ENCODE data around the gene RNU5D-1.
"Not testable (repeated sequence)": the region's sequence is repeated elsewhere in the genome, so short reads cannot be mapped to it uniquely, and the experiment has no call there.

RNU5D-1 gene

DNA sequence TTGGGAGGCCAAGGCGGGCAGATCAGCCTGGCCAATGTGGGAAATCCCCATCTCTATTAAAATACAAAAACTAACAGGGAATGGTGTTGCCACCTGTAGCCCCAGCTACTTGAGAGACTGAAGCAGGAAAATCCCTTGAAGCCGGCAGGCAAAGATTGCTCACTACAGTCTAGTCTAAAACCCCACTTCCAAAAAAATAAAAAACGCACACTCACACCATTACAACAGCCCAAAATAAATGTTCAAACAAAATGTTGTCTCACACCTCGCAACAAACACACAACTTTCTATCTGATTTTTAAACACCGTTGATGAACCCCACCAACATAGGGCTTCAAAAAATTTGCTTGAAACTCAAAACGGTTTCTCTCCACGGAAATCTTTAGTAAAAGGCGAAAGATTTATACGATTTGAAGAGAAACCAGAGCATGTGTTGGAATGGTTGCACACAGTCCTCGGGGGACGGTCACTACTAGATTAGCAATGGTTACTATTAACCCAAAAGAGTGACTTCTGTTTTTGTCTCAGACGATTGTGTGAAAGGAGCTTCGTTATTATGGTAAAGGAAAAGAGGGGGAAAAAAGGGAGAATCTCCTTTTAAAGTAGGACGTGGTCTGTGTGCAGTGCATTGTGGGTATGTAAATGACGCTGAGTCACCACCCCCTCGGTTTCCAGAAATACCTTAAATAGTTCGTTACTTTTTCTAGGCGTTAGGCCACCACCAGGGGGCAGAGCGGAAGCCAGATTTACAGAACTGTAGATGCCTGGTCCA, at the start of gene RNU5D-1:
RNU5D-1 (minus strand) TSS at position 430 of the 772 bp plus-strand sequence.
- peak; percentile 80 for DNase-seq (ENCODE audit: low spot score)

DNA sequence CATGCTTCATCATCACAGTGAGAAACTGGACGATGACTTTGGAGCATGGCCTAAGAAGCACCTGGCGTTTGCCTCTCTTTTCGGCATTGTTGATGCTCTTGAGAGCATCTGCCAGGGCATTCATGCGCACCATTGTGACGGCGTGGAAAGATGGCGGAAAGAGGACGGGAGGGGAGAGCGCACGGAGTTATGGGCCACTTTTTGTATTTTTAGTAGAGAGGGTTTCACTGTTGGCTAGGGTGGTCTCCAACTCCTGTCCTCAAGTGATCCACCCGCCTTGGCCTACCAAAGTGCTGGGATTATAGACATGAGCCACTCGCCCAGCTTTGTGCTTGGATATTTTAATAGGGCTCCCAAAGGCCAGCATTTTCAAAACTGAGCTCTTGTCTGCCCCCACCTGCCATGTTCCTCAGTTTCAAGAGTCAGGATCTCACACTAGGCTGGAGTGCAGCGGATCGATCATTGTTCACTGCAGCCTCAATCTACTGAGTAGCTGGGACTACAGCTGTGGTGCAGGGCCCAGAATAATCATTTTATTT, 49.7 kb upstream of the RNU5D-1 start:
- no peak for DNase-seq (ENCODE audit: low spot score)

DNA sequence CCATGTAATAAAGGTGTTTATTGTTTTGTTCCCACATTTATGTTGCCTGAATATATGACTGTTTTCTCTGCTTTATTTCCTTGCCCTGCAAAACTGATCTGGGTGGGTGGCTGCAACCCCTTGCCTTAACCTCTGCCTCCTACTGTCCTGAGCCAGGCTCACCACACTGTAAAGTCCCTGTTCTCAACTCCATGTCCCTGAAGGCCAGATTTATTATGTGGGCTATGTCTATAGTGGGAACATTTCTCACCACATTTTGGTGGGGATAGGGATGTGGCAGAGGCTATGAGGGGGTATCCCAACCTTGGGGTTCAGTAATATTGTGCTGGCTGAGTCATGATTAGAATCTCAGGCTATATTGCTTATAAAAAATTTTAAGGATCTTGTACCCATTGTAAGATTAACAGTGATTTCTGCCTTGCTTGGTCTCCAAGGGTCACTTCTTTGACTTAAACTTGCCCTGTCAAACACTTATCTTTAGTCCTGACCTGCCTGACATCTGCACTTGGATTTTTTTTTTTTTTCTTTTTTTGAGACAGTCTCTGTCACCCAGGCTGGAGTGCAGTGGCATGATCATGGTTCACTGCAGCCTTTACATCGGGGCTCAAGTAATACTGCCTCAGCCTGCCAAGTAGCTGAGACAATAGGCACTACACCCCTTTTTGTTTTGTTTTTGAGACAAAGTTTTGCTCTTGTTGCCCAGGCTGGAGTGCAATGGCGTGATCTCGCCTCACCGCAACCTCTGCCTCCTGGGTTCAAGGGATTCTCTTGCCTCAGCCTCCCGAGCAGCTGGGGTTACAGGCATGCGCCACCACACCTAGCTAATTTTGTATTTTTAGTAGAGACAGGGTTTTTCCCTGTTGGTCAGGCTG, 48.0 kb upstream of the RNU5D-1 start:
- no peak for DNase-seq (ENCODE audit: low spot score)

DNA sequence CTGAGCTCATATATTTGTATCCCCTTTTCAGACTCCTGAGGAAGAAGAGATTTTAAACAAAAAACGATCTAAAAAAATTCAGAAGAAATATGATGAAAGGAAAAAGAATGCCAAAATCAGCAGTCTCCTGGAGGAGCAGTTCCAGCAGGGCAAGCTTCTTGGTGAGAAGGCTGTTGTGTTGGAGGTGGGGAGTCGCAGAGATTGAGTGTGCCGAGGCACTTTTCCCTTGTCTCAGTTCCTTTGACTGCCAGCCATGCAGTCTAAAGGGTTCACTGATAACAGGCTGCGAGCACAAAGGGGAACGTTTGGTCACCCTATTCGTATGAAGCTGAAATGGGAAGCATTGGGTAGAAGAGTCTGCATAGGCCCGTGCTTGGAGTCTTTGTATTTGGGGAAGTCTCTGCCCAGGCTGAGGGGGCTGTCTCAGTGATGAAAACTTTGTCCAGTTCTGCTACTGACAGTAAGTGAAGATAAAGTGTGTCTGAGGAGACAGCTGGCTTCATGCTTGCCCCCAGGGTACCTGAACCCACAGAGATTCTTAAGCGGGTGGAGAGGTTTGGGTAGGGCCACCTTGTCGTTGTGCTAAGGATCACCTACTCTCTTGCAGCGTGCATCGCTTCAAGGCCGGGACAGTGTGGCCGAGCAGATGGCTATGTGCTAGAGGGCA, 47.1 kb upstream of the RNU5D-1 start:
- DNase-seq (ENCODE audit: low spot score) = no peak

DNA sequence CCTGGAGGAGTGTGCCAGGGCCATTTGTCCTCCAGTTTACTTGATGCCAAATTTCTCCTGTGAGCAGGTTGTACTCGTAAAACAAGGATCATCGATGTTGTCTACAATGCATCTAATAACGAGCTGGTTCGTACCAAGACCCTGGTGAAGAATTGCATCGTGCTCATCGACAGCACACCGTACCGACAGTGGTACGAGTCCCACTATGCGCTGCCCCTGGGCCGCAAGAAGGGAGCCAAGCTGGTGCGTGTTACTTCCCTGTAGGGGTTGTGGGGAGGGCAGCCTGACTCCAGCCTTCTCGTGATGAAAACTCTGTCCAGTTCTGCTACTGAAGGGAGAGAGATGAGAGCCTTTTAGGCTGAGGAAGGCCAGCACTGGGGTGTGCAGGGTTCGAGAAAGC, 46.6 kb upstream of the RNU5D-1 start:
- no peak for DNase-seq (ENCODE audit: low spot score)

DNA sequence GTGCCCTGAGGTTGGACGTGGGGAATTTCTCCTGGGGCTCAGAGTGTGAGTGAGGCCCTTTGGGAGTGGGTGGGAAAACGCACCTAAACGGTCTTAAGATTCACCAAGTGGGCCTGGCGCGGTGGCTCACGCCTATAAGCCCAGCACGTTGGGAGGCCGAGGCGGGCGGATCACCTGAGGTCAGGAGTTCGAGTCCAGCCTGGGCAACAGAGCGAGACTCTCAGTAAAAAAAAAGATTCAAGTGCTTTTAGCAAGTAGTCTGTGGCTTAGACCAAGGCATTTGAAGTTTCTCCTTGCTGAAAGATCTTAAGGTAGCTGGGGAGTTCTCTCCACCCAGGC, 45.7 kb upstream of the RNU5D-1 start:
- DNase-seq (ENCODE audit: low spot score) = no peak

DNA sequence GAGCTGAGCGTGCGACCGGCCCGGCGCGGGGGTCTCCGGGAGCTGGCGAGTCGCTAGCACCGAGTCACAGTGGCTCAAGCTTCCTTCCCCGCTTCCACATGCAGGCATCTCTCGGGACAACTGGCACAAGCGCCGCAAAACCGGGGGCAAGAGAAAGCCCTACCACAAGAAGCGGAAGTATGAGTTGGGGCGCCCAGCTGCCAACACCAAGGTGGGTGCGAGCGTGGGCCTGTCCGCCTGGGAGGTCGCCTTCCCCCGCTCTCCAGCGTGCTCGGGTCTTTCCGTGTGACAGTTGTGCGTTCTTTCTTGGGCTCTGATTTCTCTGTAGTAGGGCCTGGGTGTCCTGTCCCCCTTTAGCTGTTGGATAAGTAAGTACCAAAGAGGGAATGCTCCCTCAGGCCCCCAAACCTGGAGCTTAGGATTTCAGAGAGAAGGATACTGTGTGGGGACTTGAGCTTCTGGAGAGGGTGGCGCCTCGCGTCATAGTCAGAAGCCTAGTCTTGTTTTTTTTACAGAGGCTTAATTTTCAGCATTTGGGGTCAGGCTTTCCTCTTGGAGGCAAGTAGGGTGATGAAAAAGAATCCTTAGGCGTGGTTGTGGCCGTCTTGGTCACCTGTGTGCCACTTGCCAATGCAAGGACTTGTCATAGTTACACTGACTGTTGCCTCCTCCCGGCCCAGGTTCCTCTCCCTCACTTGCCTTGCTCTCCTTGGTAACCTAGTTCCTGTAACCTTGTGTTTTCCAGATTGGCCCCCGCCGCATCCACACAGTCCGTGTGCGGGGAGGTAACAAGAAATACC, 45.2 kb upstream of the RNU5D-1 start:
- no peak for DNase-seq (ENCODE audit: low spot score)

DNA sequence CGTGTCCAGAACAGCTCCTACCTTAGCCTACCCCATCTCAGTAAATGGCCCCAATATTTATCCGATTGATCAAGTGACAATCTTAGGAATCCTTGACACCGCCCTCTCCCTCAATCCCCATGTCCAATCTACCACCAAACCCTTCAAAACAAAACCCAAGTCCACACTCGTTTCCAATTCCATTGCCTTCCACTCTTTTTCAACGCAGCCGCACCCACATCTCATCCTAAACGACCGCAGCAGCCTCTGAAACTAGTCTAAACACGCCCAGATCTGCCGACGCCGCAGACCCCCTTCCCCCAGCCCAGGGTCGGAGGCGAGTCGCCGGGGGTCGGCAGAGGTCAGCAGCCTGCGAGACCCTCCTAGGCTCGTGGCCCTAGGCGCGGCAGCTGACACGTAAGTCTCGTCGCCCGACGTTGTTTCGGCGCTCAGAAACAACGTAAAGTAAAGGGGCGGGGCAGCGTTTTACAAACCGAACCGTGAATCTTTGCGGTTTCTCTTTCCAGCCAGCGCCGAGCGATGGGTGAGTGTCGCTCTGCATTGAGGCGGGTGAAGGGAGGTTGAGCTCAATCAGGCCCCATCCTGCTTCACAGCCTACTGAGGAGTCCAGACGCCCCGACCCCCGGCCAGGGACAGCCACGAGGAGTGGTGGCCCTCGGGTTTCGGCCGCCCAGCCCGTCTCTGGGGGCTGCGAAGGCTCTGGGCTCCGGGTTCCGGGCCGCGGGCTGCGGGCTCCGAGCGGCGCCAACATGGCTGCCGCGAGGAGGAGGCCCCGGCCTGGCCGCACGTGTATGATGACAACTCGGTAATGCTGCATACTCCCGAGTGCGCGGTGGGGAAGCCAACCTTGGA, 44.3 kb upstream of the RNU5D-1 start, which contains the start of gene RPS8:
RPS8 (plus strand) TSS at position 463 of the 852 bp plus-strand sequence; CDS start at position 520, 57 bp downstream.
- peak; percentile 88 for DNase-seq (ENCODE audit: low spot score)

DNA sequence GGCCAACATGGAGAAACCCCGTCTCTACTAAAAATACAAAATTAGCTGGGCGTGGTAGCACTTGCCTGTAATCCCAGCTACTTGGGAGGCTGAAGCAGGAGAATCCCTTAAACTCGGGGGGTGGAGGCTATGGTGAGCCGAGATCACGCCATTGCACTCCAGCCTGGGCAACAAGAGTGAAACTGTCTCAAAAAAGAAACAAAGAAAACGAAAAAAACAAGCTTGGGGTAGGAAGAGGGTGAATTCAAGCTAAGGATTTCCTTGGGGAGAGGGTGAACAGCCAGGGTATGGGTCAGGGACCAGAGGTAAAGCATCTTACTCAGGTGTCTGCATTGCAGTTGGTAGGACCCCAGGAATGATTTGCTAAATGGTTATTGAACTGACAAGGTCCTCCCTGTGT, 35.5 kb upstream of the RNU5D-1 start:
- not testable (repeated sequence) for DNase-seq (ENCODE audit: low spot score)

DNA sequence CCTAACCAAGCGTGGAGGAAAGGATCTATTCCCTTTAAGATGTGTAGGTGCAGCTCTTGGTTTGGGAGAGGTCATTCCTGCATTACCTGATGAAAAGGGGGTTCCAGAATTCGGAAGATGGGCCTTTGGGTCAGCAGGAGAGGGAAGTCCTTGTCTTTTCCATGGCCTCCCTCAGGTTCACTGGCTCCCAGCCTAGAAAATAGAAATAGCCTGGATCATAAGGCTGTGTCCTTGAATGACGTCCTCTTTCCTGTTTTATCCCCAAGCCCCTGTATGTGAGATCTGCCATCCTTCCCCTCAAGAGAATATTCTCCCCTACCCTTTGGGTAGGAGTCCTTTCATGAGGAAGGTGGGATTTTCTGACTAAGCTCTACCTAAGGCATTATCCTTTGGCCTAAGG, 29.9 kb upstream of the RNU5D-1 start:
- DNase-seq (ENCODE audit: low spot score) = no peak

DNA sequence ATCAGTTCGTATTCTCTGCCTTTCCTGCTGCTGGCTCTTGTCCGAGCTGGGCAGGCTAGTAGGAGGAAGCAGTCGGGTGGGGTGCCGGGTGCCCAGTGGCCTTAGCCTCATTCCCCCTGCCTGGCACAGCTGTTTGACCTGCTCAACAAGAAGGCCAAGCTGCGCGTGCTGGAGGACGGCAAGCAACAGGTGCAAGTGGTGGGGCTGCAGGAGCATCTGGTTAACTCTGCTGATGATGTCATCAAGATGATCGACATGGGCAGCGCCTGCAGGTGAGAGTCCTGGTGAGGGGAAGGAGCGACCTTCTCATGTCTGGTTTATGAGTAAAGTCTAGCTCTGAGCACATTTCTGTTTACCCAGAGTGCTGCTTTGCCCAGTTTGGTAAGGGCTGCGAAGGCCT, 28.1 kb upstream of the RNU5D-1 start:
- DNase-seq (ENCODE audit: low spot score) = no peak

DNA sequence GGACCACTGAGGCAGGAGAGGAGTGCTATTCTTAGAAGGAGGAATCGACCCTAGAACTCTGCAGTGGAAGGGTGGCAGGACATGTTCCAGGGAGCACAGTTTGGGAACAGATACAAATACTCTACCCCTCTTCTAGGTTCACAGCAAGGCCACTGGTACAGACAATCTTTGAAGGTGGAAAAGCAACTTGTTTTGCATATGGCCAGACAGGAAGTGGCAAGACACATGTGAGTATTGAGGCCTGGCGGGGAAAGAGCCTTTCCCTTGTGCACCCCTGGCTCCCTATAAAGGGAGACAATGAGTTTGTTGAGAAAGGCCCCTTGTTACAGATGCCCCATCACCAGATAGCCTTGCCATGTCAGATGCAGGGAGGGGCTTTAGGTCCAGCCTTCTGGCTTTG, 26.4 kb upstream of the RNU5D-1 start:
- no peak for DNase-seq (ENCODE audit: low spot score)

DNA sequence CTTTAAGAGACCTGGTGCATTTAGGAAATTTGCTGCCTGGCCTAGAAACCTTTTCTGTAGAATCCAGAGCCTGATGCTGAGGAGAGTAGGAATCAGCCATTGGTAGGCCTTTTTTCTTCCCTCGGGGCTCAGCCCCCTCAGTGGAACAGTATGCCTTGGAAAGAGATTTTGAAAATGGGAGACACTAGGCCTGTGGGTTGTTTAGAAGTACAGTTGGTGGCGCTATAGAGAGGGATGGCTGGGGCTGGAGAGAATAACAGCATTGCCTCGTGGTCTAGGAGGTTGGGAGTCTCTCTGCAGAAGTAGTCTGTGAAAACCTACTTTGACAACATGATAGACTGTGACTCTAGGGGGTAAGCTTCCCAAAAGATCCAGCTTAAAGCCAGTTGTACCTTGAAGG, 16.9 kb upstream of the RNU5D-1 start:
- no peak for DNase-seq (ENCODE audit: low spot score)

DNA sequence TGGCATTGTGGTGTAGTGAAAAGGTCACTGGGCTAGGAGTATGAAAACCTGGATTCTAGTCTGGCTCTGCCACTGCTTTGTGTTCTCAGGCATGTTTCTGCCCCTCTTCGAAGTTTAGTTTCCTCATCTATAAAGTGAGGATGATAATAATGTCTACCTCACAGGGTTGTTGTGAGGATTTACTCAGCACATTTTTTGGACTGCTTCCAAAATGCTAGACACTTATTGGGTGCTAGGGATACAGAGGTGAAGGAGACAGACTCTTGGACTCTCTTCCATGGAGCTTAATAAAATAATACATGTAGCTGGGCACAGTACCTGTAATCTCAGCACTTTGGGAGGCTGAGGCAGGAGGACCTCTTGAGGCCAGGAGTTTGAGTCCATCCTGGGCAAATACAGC, 12.2 kb upstream of the RNU5D-1 start:
- DNase-seq (ENCODE audit: low spot score) = no peak

DNA sequence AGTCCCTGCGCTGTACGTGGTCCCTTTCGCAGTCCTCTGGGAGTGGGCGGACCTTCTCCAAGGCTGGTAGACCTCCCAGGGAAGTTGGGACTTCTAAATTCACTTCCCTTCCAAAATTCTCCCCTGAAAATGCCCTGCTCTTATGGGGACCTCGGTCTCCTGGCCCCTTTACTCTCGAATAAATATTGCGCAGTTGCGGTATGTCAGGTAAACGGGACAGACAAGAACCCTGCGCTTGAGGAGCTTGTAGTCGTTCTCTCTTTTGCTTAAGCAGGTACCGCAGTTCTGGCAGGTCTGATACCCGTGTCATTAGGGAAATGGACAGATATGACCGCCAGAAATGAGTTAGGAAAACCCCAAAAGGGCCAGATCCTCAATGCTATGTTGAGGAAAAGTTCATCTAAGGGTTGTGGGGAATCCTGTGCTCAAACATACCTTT, 9.2 kb upstream of the RNU5D-1 start:
- no peak for DNase-seq (ENCODE audit: low spot score)

DNA sequence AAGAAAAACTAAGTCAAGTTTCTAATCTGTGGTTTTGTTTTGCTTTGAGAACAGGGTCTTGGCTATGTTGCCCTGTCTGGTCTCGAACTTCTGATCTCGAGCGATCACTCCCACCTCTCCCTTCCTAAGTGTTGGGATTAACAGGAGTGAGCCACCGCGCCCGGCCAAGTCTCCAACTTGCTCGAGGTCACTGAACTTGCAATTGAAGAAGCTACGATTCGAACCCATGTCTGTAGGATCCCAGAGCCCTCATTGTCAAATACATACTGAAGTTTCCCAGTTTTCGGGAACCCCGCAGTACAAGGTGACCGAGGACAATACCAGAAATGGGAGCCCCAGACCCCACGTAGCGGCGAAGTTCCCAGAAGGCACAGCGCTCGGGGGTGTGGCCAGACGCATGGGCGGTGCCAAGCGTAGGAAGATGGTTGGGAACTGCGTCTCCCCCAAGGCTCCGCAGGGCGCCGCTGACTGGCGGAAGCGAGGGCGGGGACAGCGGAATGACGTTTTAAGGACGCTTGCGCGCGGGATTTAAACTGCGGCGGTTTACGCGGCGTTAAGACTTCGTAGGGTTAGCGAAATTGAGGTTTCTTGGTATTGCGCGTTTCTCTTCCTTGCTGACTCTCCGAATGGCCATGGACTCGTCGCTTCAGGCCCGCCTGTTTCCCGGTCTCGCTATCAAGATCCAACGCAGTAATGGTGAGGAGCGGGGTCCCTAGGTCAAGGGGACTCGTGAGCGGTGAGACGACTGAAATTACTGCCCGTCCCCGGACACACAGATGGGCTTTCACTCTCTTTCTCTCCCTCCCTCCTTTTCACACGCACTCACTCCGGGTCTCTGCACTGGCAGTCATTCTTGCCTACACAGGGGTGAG, 8.6 kb upstream of the RNU5D-1 start, which contains the start of gene KIF2C:
KIF2C (plus strand) TSS at position 531 of the 872 bp plus-strand sequence; CDS start at position 627, 96 bp downstream.
- peak; percentile 97 for DNase-seq (ENCODE audit: low spot score)

DNA sequence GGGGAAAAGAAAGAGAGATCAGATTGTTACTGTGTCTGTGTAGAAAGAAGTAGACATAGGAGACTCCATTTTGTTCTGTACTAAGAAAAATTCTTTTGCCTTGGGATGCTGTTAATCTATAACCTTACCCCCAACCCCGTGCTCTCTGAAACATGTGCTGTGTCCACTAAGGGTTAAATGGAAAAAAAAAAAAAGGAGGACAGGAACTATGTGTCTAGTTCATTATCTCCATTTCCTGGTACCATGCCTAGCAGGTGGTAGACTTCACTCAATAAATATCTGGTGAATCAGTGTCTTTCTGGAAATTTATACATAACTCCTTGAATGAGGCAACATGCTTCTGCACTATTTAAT, 8.0 kb upstream of the RNU5D-1 start:
- DNase-seq (ENCODE audit: low spot score) = not testable (repeated sequence)

DNA sequence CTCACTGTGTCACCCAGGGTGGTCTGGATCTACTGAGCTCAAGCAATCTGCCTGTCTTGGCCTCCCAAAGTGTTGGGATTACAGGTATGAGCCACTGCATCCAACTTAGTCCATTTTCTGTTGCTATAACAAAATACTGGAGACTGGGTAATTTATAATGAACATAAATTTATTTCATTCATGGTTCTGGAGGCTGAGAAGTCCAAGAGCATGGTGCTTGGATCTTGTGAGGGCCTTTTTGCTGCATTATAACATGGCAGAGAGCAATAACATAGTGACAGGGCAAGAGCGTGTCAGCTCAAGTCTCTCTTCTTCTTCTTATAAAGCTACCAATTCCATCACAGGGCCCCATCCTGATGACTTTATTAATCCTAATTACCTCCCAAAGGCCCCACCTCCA, 5.0 kb upstream of the RNU5D-1 start:
- no peak for DNase-seq (ENCODE audit: low spot score)

DNA sequence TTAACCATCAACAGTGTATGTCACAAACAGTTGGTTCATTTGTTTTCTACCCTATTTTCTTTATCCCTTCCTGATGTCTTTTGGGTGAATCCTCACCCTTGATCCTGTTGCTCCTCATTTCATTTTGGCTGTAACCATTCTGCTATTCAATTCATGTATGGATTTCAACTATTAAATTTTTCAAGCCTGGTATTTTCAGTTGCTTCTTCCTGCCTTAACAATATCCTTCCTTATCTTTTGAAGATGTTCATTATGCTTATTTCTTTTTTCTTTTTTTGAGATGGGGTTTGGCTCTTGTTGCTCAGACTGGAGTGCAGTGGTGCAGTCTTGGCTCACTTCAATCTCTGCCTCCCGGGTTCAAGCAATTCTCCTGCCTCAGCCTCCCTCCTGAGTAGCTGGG, 2.8 kb upstream of the RNU5D-1 start:
- no peak for DNase-seq (ENCODE audit: low spot score)

DNA sequence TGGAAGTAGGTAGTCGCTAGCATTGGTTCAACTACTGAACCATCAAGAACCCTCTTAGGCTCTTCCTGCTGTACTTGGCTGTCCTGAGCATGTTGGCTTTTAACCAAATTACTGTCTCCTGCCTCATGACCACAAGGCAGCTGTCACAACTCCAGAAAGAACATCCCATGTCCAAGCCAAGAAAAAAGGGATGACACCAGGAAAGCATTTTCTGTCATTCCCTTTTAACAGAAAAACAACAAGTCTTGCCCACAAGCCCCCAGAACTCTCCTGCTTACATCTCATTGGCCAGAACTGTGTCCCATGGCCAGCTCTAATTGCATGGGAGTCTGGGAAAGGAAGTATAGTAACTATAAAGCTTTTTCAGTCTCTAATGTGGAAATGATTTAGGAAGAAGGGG, 2.4 kb upstream of the RNU5D-1 start:
- no peak for DNase-seq (ENCODE audit: low spot score)

All from D341Med (cell line).